Thoracic aorta (tissue), 2 donors: ENCODE measurements around the gene KANSL3. TPM values are rescaled to one million over a fixed set of nuclear protein-coding genes. Genes with fewer than 3 reads are reported as not detected.
"Not testable (repeated sequence)": the region's sequence is repeated elsewhere in the genome, so short reads cannot be mapped to it uniquely, and the experiment has no call there.

ENCODE experiments used
- ATAC-seq: fragments of 150-250 bp; one replicate; pipeline ENCODE4 v1.8.0; 2017; ENCODE audit warnings: low read depth; ENCODE audit not compliant: insufficient number of reproducible peaks, low FRiP score
- DNase-seq: peaks from one replicate; pipeline ENCODE4 v3.0.0-alpha.2; 2020; ENCODE audit warnings: low spot score
- H3K27ac ChIP-seq, 2 donors: fragments of 200-600 bp; sonication (generic); 1 replicate in 1 of 2; 2 replicates in 1 of 2; pipeline ENCODE4 v1.5.1; 2016; ENCODE audit warnings: mild to moderate bottlenecking in 2 of 2, moderate library complexity in 2 of 2
- H3K27me3 ChIP-seq: fragments of 200-600 bp; sonication (generic); replicated peaks from 2 replicates; pipeline ENCODE4 v1.6.0; 2016; ENCODE audit warnings: mild to moderate bottlenecking; ENCODE audit not compliant: insufficient read depth
- H3K36me3 ChIP-seq: fragments of 200-600 bp; sonication (generic); one replicate; pipeline ENCODE4 v1.5.1; 2016
- H3K4me1 ChIP-seq, 2 donors: fragments of 200-600 bp; sonication (generic); 1 replicate in 1 of 2; 2 replicates in 1 of 2; pipeline versions ENCODE4 v1.5.1 to v1.6.0; 2016; ENCODE audit warnings: low read depth in 2 of 2, mild to moderate bottlenecking in 1 of 2; ENCODE audit not compliant: control insufficient read depth in 1 of 2
- H3K4me3 ChIP-seq: fragments of 200-600 bp; sonication (generic); 2 replicates; pipeline ENCODE4 v1.5.1; 2016; ENCODE audit warnings: mild to moderate bottlenecking
- H3K9me3 ChIP-seq: fragments of 200-600 bp; sonication (generic); 2 replicates; pipeline ENCODE4 v1.5.1; 2016
- total RNA-seq, 2 donors: library from RNA; depleted of rRNA; stranded (reverse); fragments of >200 nt; gene quantifications; one replicate each; pipeline versions ENCODE4 v1.1.0 to v1.2.3, GENCODE V29; 2016
- TF ChIP-seq, protein P1 (sequence below): fragments of 200-600 bp; sonication (generic); IDR thresholded peaks from one replicate; pipeline ENCODE4 v1.5.1; 2019; ENCODE audit warnings: antibody characterized with exemption

KANSL3 gene
- total RNA-seq, 2 donors from 2014 or later = 60.2 to 73.4 TPM

DNA sequence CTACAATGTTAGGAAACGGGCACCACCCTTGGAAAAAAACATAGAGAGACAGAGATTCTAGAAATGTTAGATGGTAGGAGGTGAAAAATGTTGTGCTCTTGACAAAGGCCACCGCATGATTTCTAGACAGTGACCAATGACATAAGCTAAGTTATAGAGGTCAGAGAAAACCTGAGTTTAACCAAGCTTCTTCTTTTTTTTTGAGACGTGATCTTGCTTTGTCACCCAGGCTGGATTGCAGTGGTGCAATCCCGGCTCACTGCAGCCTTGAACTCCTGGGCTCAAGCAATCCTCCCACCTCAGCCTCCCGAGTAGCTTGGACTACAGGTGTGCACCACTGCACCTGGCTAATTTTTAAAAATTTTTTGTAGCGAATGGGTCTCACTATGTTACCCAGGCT lies 17.4 kb upstream of the KANSL3 start:
- Histone ChIP-seq H3K4me1 (no peaks in the 10 kb centered on the region), H3K9me3 (no peaks in the 10 kb centered on the region), H3K27ac (no peak overlapping the region), H3K36me3 (no peaks in the 10 kb centered on the region), H3K27me3 (no peaks in the 10 kb centered on the region), H3K4me3 (no peak overlapping the region)
- TF ChIP-seq, protein P1, sequence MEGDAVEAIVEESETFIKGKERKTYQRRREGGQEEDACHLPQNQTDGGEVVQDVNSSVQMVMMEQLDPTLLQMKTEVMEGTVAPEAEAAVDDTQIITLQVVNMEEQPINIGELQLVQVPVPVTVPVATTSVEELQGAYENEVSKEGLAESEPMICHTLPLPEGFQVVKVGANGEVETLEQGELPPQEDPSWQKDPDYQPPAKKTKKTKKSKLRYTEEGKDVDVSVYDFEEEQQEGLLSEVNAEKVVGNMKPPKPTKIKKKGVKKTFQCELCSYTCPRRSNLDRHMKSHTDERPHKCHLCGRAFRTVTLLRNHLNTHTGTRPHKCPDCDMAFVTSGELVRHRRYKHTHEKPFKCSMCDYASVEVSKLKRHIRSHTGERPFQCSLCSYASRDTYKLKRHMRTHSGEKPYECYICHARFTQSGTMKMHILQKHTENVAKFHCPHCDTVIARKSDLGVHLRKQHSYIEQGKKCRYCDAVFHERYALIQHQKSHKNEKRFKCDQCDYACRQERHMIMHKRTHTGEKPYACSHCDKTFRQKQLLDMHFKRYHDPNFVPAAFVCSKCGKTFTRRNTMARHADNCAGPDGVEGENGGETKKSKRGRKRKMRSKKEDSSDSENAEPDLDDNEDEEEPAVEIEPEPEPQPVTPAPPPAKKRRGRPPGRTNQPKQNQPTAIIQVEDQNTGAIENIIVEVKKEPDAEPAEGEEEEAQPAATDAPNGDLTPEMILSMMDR = no peak
- DNase-seq = no peak
- no peak for ATAC-seq

DNA sequence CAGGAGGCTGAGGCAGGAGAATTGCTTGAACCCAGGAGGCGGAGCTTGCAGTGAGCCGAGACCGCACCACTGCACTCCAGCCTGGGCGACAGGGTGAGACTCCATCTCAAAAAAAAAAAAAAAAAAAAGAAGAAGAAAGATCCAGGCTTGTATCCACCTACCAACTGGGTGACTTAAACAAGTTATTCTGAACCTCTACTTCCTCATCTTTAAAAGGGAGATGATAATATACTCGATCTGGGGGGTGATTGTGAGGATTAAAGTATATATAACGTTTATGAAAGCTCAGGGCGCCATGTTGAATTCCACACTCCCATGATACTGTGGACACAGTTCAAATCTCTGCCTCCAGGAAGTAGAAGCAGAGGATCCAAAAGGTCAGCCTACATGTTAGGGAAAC lies 16.7 kb upstream of the KANSL3 start:
- DNase-seq, H3K9me3 ChIP-seq, H3K36me3 ChIP-seq, H3K27me3 ChIP-seq, H3K4me1 ChIP-seq, H3K4me3 ChIP-seq, H3K27ac ChIP-seq, ATAC-seq: not testable (repeated sequence)

DNA sequence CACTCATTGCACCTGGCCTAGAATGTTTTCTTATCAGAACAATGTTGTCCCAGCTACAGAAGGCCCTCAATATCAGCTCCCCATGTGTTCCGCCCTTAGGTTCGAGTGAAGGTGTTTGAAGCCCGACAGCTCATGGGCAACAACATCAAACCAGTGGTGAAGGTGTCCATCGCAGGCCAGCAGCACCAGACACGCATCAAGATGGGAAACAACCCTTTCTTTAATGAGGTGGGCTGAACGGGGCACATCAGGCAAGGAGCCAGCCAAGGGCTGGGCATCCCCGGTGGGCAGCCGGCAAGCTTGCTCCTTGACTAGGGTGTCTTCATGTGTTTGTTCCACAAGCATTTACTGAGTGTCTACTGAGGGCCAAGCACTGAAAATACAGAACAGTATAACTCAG lies 13.7 kb upstream of the KANSL3 start:
- no peak overlapping the region for H3K27ac ChIP-seq
- DNase-seq (no peak), ATAC-seq (no peak)
- no peaks in the 10 kb centered on the region for H3K4me1 ChIP-seq
- H3K36me3 ChIP-seq = no peaks in the 10 kb centered on the region
- TF ChIP-seq, protein P1 = no peak
- H3K27me3 ChIP-seq = no peaks in the 10 kb centered on the region
- no peak overlapping the region for H3K4me3 ChIP-seq
- no peaks in the 10 kb centered on the region for H3K9me3 ChIP-seq

DNA sequence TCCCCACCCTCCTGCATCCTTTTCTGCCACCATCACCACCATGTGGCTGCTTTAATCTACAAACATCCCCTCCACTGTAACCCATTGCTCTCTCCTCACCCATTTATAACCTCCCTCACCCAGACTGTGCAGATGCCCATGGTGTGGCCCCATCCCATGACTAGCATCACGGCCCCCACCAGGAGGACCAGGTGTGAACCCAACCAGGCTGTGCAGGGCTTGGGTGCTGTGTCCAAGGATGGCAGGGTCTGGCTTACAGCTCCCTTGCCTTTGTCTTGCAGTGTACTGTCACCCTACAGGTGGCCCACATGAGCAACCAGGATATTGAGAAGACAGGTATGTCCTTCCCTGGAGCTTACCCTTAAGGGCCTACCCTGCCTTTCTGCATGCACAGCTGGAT lies 11.2 kb upstream of the KANSL3 start:
- Histone ChIP-seq H3K36me3 (no peaks in the 10 kb centered on the region), H3K27ac (no peak overlapping the region), H3K4me1 (no peaks in the 10 kb centered on the region), H3K4me3 (no peak overlapping the region), H3K27me3 (no peaks in the 10 kb centered on the region), H3K9me3 (no peaks in the 10 kb centered on the region)
- TF ChIP-seq, protein P1 = no peak
- DNase-seq (no peak), ATAC-seq (no peak)

DNA sequence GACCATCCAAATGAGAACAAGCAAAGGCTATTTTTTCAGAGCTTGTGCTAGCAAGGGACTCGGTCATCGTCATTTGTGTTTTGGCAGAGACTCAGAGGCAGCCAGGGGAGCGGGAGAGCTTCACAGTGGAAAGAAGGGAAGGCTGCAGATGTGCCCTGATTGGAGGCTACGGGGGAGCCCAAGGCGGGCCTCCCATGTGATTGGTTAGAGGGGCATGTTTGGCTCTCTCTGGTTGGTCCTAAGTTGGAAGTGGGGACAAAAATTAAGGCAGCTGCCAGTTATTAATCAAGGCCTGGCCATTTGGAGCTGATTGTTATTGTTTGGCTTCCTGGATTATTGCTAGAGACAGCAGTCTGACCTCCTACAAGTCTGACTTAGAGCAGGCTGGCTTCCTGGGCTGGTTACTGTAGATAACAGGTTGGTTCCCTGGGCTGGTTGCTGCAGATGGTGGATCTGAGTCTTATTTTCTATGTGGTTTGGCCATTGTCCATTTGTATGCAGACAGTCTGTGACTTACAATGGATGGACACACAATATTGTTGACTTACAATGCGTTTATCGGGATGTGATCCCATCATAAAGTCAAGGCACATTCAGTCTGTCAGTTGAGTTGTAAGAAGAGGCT lies 10.3 kb upstream of the KANSL3 start:
- no peaks in the 10 kb centered on the region for H3K27me3 ChIP-seq
- DNase-seq (no peak), ATAC-seq (no peak)
- no peaks in the 10 kb centered on the region for H3K9me3 ChIP-seq
- TF ChIP-seq, protein P1 = no peak
- H3K4me3 ChIP-seq = no peak overlapping the region
- no peaks in the 10 kb centered on the region for H3K4me1 ChIP-seq
- H3K27ac ChIP-seq = no peak overlapping the region
- H3K36me3 ChIP-seq = no peaks in the 10 kb centered on the region

DNA sequence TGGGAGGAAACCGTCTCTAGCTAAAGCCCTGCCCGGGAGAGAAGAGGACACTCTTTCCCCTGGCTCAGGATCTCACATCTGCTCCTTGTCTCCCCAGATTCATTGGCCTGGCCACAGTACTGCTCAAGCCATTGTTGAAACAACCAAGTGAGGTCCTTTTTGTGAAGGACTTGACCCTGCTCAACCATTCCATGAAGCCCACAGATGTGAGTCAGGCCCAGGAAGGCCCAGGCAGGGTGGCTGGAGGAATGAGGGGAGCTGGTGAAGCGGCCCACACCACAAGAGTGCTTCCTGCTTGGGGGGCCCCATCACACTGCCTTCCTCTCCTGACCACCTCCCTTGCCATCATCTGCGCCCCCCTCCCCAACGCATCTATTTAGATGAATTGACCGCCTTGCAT lies 9.6 kb upstream of the KANSL3 start:
- no peaks in the 10 kb centered on the region for H3K9me3 ChIP-seq
- TF ChIP-seq, protein P1 = no peak
- H3K27me3 ChIP-seq = no peaks in the 10 kb centered on the region
- H3K4me1 ChIP-seq = no peaks in the 10 kb centered on the region
- no peak overlapping the region for H3K27ac ChIP-seq
- ATAC-seq (no peak), DNase-seq (no peak)
- no peak overlapping the region for H3K4me3 ChIP-seq
- no peaks in the 10 kb centered on the region for H3K36me3 ChIP-seq
